SK-N-SH (cell line): ENCODE measurements around the gene GPR152. TPM values are rescaled to one million over a fixed set of nuclear protein-coding genes. Genes with fewer than 3 reads are reported as not detected.

Source experiments
- CTCF ChIA-PET: fragments of 300-600, 350-600 bp; formaldehyde crosslinking; extraction: SDS; loops from one replicate; lab custom pipeline; 2021; lab: Yijun Ruan, JAX
- POLR2A ChIA-PET: fragments of 350-600 bp; sonication (Branson Sonifier 250); formaldehyde crosslinking; extraction: SDS; loops from one replicate; lab custom pipeline; 2020; ENCODE audit warnings: antibody characterized with exemption, inconsistent platforms; lab: Yijun Ruan, JAX
- DNase-seq: peaks from one replicate; pipeline ENCODE4 v3.0.0; 2012
- H2AFZ ChIP-seq: fragments of 200-600 bp; sonication (generic); 2 replicates; pipeline ENCODE4 v1.8.1; 2016; ENCODE audit warnings: antibody characterized with exemption, mild to moderate bottlenecking, low read depth
- H3F3A ChIP-seq: fragments of 200-600 bp; sonication (generic); replicated peaks from 2 replicates; pipeline ENCODE3; 2016; ENCODE audit warnings: antibody characterized with exemption, mild to moderate bottlenecking; ENCODE audit not compliant: insufficient read depth
- H3K27ac ChIP-seq, 2 experiments: fragments of 200-500 bp in 1 of 2; fragments of 200-600 bp in 1 of 2; sonication (Bioruptor generic) in 1 of 2; sonication (generic), shearing (Covaris generic) in 1 of 2; 2 replicates each; pipeline versions ENCODE4 v1.5.1 to v1.6.1; 2014 to 2016; ENCODE audit warnings: low read depth in 2 of 2, inconsistent platforms in 1 of 2, low read length in 1 of 2, mild to moderate bottlenecking in 1 of 2, mixed read lengths in 1 of 2
- H3K27me3 ChIP-seq: fragments of 200-600 bp; sonication (generic), shearing (Covaris generic); 2 replicates; pipeline ENCODE4 v1.6.1; 2016; ENCODE audit warnings: mixed run types; ENCODE audit not compliant: insufficient read depth
- H3K36me3 ChIP-seq, 2 experiments: fragments of 200-500 bp in 1 of 2; fragments of 200-600 bp in 1 of 2; sonication (Bioruptor generic) in 1 of 2; sonication (generic) in 1 of 2; replicated peaks in 1 of 2; 2 replicates each; pipeline versions ENCODE3 to v1.5.1; 2014 to 2016; ENCODE audit warnings: low read length in 1 of 2, mild to moderate bottlenecking in 1 of 2; ENCODE audit not compliant: insufficient read depth in 2 of 2, control insufficient read depth in 1 of 2
- H3K4me1 ChIP-seq, 2 experiments: fragments of 200-500 bp in 1 of 2; fragments of 200-600 bp in 1 of 2; sonication (Bioruptor generic) in 1 of 2; sonication (generic), shearing (Covaris generic) in 1 of 2; 2 replicates each; pipeline versions ENCODE4 v1.5.1 to v1.6.1; 2014 to 2016; ENCODE audit warnings: low read depth in 1 of 2, low read length in 1 of 2, mixed run types in 1 of 2; ENCODE audit not compliant: insufficient read depth in 2 of 2, control insufficient read depth in 1 of 2
- H3K4me2 ChIP-seq: fragments of 200-600 bp; sonication (generic), shearing (Covaris generic); 2 replicates; pipeline ENCODE4 v1.6.1; 2017; ENCODE audit warnings: mixed run types
- H3K4me3 ChIP-seq, 2 experiments: fragments of 200-500 bp in 1 of 2; fragments of 200-600 bp in 1 of 2; sonication (Bioruptor generic) in 1 of 2; sonication (generic), shearing (Covaris generic) in 1 of 2; 2 replicates each; pipeline versions ENCODE4 v1.5.1 to v1.8.1; 2014 to 2016; ENCODE audit warnings: low read depth in 2 of 2, inconsistent platforms in 1 of 2, low read length in 1 of 2, mild to moderate bottlenecking in 1 of 2, mixed read lengths in 1 of 2, moderate library complexity in 1 of 2
- H3K79me2 ChIP-seq: fragments of 200-600 bp; sonication (generic); 2 replicates; pipeline ENCODE4 v1.8.1; 2017; ENCODE audit warnings: mild to moderate bottlenecking; ENCODE audit not compliant: insufficient read depth
- H3K9ac ChIP-seq: fragments of 200-600 bp; sonication (generic); 2 replicates; pipeline ENCODE4 v1.6.1; 2017; ENCODE audit warnings: mixed run types
- H3K9me2 ChIP-seq: fragments of 200-600 bp; sonication (generic); 2 replicates; pipeline ENCODE4 v1.6.1; 2017; ENCODE audit warnings: mixed run types
- H3K9me3 ChIP-seq: fragments of 200-600 bp; sonication (generic); 2 replicates; pipeline ENCODE4 v1.6.1; 2017; ENCODE audit warnings: mixed run types, mild to moderate bottlenecking, moderate library complexity
- H4K20me1 ChIP-seq: fragments of 200-600 bp; sonication (generic); 2 replicates; pipeline ENCODE4 v1.6.1; 2017; ENCODE audit warnings: mild to moderate bottlenecking, mixed run types; ENCODE audit not compliant: insufficient read depth
- CTCF ChIP-seq: fragments of 200-600 bp; sonication (generic); IDR thresholded peaks from 2 replicates; pipeline ENCODE4 v1.6.1; 2017; ENCODE audit warnings: antibody characterized with exemption, mild to moderate bottlenecking, moderate library complexity
- ELF1 ChIP-seq: IDR thresholded peaks from 2 replicates; pipeline ENCODE4 v1.4.0; 2012
- EP300 ChIP-seq, 2 experiments: IDR thresholded peaks; 2 replicates each; pipeline versions ENCODE4 v1.4.0 to v1.6.1; 2012; ENCODE audit warnings: borderline replicate concordance in 1 of 2, low read depth in 1 of 2, low read length in 1 of 2
- EZH2phosphoT487 ChIP-seq: fragments of 200-600 bp; sonication (generic); IDR thresholded peaks from 2 replicates; pipeline ENCODE4 v1.6.1; 2017; ENCODE audit warnings: low read depth, mixed run types, mild to moderate bottlenecking, antibody characterized with exemption, moderate library complexity, borderline replicate concordance
- FOSL2 ChIP-seq: IDR thresholded peaks from 2 replicates; pipeline ENCODE4 v1.4.0; 2012; ENCODE audit warnings: low read depth, mild to moderate bottlenecking, moderate library complexity, borderline replicate concordance
- FOXM1 ChIP-seq: IDR thresholded peaks from 2 replicates; pipeline ENCODE4 v1.4.0; 2012; ENCODE audit warnings: low read depth, mild to moderate bottlenecking
- GABPA ChIP-seq: IDR thresholded peaks from 2 replicates; pipeline ENCODE4 v1.4.0; 2012; ENCODE audit warnings: low read depth, mild to moderate bottlenecking
- IRF3 ChIP-seq: fragments of 150-350 bp; IDR thresholded peaks from 2 replicates; pipeline ENCODE4 v1.6.1; 2016; ENCODE audit warnings: mild to moderate bottlenecking, low read depth, low read length
- NRF1 ChIP-seq: IDR thresholded peaks from 2 replicates; pipeline ENCODE4 v1.6.1; 2012; ENCODE audit warnings: low read depth, mild to moderate bottlenecking, low read length
- RAD21 ChIP-seq: IDR thresholded peaks from 2 replicates; pipeline ENCODE4 v1.6.1; 2012; ENCODE audit warnings: mild to moderate bottlenecking, low read length
- RCOR1 ChIP-seq: fragments of 150-350 bp; IDR thresholded peaks from 2 replicates; pipeline ENCODE4 v1.6.1; 2017; ENCODE audit warnings: antibody characterized with exemption, low read length
- RXRA ChIP-seq: IDR thresholded peaks from 2 replicates; pipeline ENCODE4 v1.4.0; 2012; ENCODE audit warnings: low read depth, mild to moderate bottlenecking, borderline replicate concordance
- SMC3 ChIP-seq: IDR thresholded peaks from 2 replicates; pipeline ENCODE4 v1.6.1; 2012; ENCODE audit warnings: low read depth, low read length, improper control_type of control experiment
- TAF1 ChIP-seq: IDR thresholded peaks from 2 replicates; pipeline ENCODE4 v1.6.1; 2012; ENCODE audit warnings: low read depth, mild to moderate bottlenecking, low read length, moderate library complexity, borderline replicate concordance
- WGBS: methylation state at CpG from one replicate; pipeline ENCODE4 v1.1.6; 2017; ENCODE audit warnings: low lambda C conversion rate; 5-methylcytosine and 5-hydroxymethylcytosine counted together
- polyA plus RNA-seq, 3 experiments: library from polyadenylated mRNA; depleted of rRNA; stranded (reverse); fragments of >200 nt; gene quantifications; 2 replicates each; pipeline ENCODE4 v1.2.3, GENCODE V29; 2012

The GPR152 gene
- polyA plus RNA-seq, 1 of the 3 experiments (the other 2 are of a cell fraction), result not detected

- H3K4me1 ChIP-seq, result no peaks in the 10 kb centered on the region
- H3K36me3 ChIP-seq, result peaks cover 0 to 42% of the 10 kb centered on the region in 2 experiments
- 94% methylated on average over 34 of the region's 65 CpGs for WGBS
- no peak overlapping the region for H3K27ac ChIP-seq
- H3K9ac ChIP-seq, result no peak overlapping the region
- DNase-seq, result no peak
- H3K4me3 ChIP-seq, result no peak overlapping the region
- ChIA-PET POLR2A (no interaction called here), CTCF (no interaction called here)
- peaks cover 6% of the 10 kb centered on the region for H3F3A ChIP-seq
- no peak overlapping the region for H3K4me2 ChIP-seq
- H3K9me3 ChIP-seq, result no peaks in the 10 kb centered on the region
- no peaks in the 10 kb centered on the region for H3K27me3 ChIP-seq
- no peak for TF ChIP-seq RAD21
- no peak for TF ChIP-seq FOSL2
- no peak for TF ChIP-seq RXRA
- TF ChIP-seq FOXM1, result no peak
- no peak for TF ChIP-seq NRF1
- no peak for TF ChIP-seq EZH2phosphoT487
- no peak for TF ChIP-seq TAF1
- TF ChIP-seq CTCF, result no peak
- no peak for TF ChIP-seq SMC3
- TF ChIP-seq ELF1, result no peak
- no peak for TF ChIP-seq EP300 (IDR thresholded peaks at IDR 0.05; ENCODE audit: borderline replicate concordance in 1 of 2, low read depth in 1 of 2, low read length in 1 of 2)
- no peak for TF ChIP-seq GABPA
- TF ChIP-seq IRF3, result no peak
- TF ChIP-seq RCOR1, result no peak
- H4K20me1 ChIP-seq, result no peaks in the 10 kb centered on the region
- no peaks in the 10 kb centered on the region for H3K9me2 ChIP-seq
- no peaks in the 10 kb centered on the region for H3K79me2 ChIP-seq
- H2AFZ ChIP-seq, result no peak overlapping the region
Measured at GRCh38 chr11:67493548-67494370, 41.2 kb upstream of the GPR152 start.
